GM21360 (cell line): ENCODE results near the gene KDM5B.
A peak's percentile ranks its signal among the peaks of the same experiment; 100 is the strongest.
"Not testable (repeated sequence)": the region's sequence is repeated elsewhere in the genome, so short reads cannot be mapped to it uniquely, and the experiment has no call there.

Source experiments
- ATAC-seq: cut with Tn5 transposase; IDR thresholded peaks from one replicate; pipeline ENCODE4 v1.9.1; 2021; ENCODE audit warnings: mild to moderate bottlenecking, moderate library complexity; ENCODE audit not compliant: unreplicated experiment

Gene KDM5B

DNA sequence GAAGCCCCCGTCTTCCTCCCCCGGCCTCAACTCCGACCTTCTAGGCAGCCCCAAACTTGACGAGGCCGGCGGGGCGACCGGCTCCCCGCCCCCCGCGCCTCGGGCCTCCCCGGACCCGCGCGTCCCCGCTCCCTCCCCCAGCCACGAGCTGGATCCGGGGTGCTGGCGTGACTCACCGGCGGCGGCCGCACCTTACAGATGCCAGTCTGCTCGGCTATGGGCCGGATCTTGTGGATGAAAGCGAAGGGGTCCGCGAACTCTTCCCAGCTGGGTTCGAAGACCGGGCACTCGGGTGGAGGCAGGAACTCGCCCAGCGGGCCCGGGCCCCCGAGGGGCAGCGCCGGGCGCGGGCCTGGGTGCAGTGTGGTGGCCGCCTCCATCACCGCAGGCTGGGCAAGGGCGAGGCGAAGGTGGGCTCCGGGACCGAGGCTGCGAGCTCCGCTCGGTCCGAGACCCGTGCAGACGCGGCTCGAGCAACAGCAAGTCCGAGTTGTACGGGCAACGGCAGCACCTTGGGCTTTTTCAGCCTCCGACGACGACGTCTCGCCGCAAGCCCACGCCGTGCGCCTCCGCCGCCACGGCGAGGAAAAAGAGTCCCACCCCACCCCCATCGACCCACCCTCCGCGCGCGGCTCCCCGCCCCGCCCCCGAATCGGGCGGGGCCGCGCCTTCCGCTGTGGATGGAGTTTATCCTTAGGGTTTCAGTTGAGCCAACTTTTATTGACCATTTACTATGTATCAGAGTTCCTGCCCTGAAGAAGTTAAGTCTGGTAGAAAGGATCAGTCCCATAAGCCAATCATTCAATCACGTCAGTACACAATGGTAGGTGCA, at the start of gene KDM5B:
KDM5B (minus strand) TSS at position 496 of the 832 bp plus-strand sequence; CDS start at position 380, 116 bp downstream.
- ATAC-seq, result no peak

DNA sequence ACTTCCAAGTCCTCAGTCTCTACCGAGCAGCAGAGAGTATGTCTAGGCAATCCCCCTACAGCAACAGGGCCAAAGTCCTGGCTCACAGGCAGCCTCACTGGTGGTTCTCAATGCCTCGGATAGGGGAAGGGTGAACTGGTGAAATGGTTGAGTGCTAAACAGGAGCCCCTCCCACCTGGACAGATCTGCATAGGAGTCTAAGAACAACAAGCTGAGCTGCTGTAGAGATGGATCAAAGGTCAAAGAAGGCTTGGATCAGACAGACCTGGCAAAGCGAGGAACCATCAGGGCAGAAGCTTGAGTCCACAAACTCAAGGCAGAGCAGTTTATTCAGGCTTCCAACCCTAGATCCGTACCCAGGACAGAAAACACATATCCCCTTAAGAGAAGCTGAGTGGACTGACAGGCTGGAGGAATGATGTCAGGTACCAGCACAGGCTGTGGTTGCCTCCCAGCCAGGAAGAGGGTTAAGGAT, 49.0 kb upstream of the KDM5B start:
- ATAC-seq, result no peak

DNA sequence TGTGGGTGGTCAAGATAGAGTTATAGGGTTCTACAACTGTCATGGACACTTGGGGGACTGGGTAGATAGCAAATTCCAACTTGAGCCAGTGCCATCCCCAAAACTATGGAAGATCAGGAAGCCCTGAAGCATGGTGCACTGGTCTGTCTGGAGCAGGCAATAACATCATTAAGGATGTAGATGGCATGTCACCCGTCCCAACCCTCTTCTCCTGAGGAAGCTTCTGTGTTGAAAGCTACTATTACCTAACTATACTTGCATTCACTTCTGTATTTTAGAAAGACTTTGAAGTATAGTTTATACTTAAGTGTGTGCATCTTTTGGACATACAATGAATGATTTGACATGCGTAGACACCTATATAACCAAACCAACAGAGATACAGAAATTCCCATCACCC, 47.8 kb upstream of the KDM5B start:
- no peak for ATAC-seq

DNA sequence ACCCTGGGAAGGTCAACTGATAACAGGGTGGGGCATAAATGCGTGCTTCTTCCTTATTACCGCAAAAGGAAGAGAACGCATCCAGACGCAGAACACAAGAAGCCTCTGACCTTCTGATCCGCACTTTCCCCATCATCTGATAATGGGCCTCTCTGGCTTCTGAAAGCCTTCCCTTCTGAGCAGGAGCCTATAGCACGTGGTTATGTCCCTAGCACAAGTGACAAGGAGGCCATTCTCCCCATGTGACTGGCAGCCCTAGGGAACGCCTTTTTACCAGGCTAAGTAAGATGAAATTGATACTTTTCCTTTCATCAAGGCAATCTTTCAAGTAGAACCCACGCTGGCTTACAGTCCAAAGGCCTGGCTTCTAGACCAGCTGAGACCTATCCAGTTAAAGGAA, 46.6 kb upstream of the KDM5B start:
- no peak for ATAC-seq

DNA sequence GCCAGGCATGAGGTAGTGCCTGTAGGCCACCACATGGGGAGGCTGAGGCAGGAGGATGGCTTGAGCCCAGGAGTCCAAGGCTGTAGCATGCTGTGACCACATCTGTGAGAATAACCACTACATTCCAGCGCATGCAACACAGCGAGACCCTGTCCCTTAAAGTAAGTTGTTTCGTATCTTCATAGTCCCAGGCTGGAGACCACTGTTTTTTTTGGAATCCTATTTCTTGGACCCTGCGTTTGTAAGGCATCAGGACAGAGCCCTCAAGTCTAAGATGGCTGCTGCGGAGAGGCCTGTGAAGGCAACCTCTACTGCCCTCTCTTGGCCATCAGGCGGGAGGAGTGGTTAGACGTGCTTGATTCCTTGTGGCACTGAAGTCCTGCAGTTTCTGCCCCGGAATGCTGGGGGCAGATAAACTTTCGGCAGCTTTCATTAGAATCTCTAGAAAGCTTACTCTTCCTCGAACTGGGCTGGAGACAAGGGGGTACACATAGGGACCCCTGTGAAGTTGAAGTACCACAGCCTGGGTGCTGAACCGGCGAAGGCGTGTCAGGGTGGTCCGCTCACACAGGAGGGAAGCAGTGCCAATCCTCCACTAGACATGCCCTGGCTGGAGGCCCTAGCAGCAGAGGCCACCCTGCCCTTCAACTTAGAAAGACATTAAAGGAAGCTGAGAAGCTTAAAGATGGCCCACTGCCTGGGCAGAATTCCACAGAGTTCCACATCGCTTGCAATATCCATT, 44.1 kb upstream of the KDM5B start:
- ATAC-seq, result no peak

DNA sequence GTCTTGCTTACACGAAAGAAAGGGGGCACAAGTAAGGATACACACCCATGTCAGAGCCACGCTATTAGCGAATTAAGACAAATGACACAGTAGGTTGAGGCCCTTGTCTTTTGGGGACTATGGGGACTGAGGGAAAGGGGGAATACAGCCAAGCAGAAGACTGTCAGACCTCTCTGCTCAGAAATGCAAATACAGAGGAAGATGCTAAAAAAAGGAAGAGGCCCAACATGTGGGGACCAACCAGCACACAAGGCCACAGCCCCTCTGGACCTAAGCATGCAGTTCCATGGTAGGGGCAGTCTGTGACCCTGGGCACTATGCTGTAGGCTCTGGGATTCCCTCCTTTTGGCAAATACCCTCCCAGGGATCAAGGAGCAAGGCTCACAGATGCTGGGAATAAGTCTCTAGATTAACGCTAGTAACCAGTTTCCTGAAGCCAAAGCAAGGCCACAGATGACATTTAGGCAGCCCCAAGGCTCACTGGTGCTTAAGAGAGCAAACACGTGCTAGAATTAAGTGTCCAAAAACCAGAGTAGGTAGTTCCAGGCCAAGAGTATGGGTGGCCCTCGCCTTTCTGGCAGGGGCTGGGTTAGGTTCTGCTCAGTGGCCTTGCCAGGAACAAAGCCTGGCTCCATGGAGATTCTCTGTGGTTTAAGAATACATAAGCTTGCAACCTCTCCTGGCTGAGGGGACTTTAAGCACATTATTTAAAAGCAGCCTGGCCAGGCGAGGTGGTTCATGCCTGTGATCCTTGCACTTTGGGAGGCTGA, 42.6 kb upstream of the KDM5B start:
- no peak for ATAC-seq

DNA sequence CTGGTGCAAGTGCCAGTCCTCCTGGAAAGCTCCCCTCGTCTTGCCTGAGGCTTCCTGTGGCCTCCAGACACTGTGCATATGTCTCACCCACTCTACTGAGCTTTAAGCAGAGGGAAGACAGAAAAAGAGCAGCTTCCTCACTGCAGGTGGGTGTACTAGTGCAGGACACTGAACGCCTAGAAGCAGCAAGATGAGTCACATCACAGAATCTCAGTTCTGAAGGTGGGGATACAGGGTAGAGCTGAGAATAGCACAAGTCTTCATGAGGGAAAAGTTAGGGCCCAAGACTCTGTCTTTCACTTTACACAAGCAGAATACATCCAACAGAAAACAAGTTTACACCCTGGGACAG, 39.9 kb upstream of the KDM5B start:
- peak; percentile 88 for ATAC-seq

DNA sequence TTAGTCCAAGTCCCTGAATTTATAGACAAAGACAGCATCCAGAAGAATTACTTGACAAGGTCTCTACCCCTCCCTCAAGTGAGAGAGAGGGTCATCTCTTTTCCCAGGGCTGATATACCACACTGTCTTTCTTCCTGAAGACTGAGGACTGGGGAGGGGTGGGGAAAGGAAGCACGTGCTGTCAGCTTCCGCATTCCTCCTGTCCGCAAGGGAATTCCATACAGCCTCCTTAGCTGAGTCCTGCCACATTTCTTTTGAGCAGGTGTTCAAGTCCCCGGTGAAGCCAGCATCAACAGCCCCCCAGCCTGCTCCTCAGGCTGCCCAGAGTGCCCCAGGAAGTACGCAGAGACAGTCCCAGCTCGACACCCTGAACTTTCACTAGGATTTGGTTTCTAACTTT, 36.7 kb upstream of the KDM5B start:
- ATAC-seq, result no peak

DNA sequence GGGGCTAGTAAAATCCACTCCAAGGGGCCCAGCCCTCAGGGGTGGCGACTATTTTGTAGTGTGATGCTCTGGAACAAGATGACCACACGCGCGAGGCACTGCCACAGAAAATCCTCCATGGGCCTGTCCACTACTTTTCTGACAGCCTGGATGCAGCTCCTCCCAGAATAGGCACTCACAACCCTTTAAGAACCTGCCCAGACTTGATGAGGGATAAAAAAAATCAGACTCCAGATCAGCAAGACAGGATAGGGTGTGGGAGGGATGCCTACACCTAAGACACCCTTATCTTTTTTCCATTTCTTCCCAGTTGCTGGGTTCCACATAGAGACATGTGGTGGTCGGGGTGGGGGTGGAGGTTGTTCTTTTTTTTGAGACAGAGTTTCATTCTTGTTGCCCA, 36.0 kb upstream of the KDM5B start:
- no peak for ATAC-seq

DNA sequence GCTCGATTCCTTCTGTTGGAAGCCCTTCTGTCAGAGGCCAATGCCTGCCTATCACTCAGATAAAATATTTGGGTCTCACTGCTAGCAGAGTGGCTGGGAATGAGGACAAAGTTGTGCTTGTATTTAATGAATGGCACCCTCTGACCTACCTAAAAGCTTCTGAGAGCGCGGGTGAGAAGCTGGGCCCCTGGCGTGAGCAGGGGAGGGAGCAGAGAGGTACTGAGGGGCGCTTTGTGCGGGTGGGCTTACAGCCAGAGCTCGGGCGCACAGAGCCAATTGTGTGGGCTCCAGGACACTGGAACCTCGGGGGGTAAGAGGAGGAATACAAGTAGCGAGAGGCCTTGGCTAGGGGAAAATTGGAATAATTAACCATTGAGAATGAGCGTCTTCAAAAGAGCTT, 34.9 kb upstream of the KDM5B start:
- no peak for ATAC-seq

DNA sequence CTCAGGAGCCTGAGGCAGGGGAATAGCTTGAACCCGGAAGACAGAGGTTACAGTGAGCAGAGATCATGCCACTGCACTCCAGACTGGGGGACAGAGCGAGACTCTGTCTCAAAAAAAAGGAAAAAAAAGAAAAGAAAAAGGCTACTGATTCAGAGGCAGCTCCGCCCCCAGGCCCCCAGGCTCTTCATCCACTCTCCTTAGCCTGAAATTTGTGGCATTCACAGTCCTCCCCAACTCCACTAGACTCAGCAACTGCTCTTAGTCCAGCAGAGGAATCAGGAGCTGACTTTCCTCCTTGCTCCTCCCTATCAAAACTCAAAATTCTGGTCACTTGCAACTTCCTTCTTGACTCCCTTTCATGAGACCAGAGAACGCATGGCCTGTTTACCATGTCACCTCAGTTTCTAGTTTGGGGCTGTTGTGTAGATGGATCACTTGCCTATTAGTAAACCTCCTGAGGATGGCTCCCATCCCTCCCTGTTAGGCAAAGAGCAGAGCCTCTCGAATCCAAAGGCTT, 29.6 kb upstream of the KDM5B start:
- no peak for ATAC-seq

DNA sequence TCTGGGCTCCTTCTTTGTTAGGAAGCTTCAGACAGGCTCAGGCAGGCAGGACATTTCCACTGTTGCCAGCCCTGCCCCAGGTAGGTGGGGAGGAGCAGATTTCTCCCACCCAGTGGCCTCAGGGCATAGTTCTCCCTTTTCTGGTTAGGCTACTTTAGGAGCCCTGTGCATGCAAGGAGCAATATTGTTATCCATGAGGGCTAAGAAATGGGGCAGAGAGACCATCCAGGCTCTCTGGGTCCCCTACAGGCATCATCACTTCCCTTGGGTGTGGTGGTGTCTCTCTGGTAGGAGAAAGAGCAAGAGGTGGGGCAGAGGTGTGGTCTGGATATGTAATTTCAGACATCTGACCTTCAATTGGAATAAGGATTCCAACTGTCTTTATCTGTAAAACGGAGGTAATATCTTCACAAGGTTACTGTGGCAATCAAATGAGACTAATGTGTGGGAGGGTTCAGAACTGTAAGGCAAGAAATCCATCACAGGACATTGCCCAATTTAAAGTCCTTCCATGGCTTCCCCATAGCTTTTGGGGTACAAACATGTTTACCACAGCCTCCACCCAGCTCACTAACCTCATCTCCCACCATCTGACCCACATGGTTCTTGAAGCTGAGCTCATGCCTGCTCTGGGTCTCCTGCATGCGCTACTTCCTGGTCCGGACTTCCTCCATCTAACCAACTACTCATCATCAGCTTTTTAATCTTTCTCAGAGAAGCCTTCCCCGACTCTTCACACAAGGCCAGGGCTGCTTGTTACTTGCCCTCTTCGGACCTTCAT, 28.6 kb upstream of the KDM5B start:
- no peak for ATAC-seq

DNA sequence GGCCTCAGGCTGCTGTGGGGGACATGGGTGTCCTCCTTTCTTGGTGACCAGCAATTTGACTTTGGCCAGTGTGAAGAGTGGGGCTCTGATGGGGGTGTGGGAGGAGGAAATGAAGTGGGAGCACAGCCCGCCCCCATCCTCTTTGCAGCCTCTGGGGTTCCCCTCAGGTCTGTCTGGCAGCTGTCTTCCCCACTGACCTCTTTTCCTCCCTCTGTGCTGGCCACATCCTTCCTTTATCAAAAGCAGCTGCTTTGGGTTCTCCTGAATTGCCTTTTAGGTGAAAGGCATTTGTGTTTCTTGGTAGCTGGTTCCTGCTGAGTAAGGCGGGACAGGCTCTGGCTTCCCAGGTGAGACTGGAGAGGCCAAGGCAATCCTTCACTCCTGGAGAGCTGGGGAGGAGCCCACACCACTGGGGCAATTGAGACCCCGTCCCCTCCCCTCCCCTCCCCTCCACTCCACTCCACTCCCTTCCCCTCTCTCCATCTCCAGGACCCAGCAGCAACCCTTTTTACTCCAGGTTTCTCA, 27.4 kb upstream of the KDM5B start:
- ATAC-seq, result no peak

DNA sequence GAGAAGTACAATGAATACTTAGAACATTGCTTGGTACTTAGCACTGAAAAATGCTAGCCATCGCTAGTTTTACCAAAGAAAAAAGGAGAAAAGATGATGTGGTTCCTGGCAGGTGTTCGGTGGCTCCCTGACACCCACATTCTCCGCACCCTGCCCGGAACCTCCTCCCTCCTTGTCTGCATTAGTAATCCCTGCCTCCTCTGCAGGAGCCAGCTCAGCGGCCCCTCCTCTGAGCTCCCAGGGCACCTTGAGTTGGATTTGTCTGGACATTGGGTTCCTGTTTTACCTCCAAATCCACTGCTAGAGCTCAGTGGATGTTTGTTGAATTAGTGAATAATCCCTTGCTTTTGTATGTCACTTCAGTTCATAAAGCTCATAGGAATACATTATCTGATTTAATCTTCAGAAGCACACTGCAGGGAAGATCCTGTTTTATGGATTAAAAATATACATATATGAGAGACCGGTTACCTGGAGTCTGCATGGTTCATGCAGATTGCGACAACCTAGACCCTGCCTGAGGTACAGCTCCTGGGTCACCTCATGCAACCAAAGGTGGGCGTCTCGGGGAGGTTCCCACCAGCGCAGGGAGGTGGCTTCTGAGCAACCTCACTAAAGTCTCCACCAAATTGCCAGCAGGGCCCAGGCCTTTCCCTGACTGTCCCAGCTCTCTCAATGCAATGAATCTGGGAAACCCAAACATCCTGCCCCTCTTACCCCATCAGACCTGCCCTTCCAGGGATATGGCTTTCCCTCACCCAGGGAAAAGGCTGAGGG, 26.7 kb upstream of the KDM5B start:
- ATAC-seq, result no peak

DNA sequence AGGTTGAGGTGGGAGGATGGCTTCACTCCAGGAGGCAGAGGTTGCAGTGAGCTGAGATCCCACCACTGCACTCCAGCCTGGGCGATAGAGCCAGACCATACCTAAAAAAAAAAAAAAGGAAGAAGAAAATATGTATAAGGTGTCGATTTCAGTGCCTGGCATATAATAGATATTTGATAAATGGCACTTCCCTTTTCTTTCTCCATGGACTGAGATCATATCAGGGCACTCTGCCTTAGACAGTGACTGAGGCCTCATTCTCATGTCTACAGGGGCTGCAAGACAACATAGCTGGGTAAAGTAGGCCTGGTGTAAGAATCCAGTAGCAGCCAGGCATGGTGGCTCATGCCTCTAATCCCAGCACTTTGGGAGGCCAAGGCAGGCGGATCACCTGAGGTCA, 23.7 kb upstream of the KDM5B start:
- ATAC-seq, result no peak

DNA sequence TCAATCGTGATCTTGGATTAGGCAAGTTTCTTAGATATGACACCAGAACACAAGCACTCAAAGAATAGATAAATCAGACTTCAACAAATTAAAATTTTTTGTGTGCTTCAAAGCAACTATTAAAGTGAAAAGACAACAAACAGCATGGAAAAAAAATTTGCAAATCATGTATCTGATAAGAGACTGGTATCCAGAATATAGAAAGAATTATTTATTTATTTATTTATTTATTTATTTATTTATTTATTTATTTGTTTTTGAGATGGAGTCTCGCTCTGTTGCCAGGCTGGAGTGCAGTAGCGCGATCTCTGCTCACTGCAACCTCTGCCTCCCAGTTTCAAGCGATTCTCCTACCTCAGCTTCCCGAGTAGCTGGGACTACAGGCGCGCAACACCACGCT, 21.0 kb upstream of the KDM5B start:
- not testable (repeated sequence) for ATAC-seq

DNA sequence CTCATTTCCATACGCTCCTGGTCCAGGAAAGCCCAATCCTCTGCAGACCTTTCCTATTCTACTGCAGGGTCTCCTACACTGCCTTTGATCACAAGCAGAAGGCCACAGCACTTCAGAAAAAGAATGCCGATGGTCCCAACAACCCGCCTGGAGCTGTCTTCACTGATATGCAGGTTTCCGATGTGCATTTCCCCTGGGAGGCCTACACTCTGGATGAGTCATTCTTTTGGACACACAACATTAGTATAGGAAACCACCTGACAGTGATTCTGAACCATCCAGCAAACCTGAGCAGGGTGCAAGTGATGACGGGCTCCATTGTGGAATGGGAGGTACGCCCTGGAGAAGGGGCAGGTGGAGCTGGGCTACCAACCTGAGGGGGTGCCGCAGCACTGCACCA, 17.5 kb upstream of the KDM5B start:
- no peak for ATAC-seq

DNA sequence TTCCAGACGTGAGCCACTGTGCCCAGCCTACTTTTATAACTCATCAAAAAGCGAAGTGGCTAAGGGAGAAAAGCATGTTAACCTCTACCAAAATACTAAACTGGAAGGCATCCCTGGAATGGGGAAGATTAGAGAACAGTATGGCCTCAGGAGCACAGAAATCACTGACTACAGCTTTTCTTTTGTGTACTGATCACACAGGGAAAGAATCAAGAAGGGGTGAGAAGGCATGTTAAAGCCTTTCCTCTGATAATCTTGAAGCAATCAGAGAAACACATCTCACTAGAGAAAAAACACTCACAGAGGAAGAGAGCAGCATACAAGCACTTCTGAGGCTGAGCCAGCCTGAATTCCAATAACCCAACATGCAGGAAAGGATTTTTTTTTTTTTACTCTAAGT, 13.2 kb upstream of the KDM5B start:
- ATAC-seq, result no peak

DNA sequence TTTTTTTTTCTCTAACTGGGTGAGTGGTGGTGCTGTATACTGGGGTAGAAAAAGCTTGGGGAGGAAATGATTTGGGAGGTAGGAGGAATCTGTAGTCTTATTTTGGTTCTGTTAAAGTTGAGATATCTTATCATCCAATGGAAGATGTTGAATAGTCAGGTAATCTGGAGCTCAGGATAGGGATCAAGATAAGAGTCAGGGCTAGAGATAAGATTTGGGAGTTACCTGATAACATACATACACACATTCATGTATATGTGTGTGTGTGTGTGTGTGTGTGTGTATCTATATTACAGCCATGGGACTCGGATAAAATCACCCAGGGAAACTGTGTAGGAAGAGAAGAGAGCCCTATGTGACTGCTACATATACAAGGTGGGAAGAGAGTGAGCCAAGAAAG, 10.6 kb upstream of the KDM5B start:
- ATAC-seq, result no peak

DNA sequence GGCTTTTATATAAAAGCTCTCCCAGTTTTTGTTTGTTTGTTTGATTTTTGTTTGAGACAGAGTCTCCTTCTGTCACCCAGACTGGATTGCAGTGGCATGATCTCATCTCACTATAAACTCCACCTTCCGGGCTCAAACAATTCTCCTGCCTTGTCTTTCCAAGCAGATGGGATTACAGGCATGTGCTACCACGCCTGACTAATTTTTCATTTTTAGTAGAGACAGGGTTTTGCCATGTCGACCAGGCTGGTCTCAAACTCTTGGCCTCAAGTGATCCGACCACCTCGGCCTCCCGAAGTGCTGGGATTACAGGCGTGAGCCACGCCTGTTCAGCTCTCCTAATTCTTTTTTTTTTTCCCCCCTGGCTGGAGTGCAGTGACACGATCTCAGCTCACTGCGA, 6.9 kb upstream of the KDM5B start:
- ATAC-seq, result no peak
